Activated naive CD4-positive, alpha-beta T cell treated with anti-CD3 and anti-CD28 coated beads, Interleukin-2, amount 50 U/mL, for 72 hours (primary cell): ENCODE data around the gene PTGIS. TPM values are rescaled to one million over a fixed set of nuclear protein-coding genes. Genes with fewer than 3 reads are reported as not detected.

Source experiments
- ATAC-seq, 2 donors: fragments of 150-1000 bp; cut with Tn5 transposase; 2 replicates each; pipeline ENCODE4 v1.10.0; 2021; ENCODE audit warnings: mild to moderate bottlenecking in 2 of 2, moderate library complexity in 2 of 2
- DNase-seq, 2 donors: peaks; one replicate each; pipeline ENCODE4 v3.0.0; 2021 to 2022; ENCODE audit warnings: low spot score in 2 of 2
- H3K27ac Mint-ChIP-seq, 2 donors: one replicate each; pipeline ENCODE4 v1.8.0; 2022; ENCODE audit warnings: mild to moderate bottlenecking in 2 of 2, mixed read lengths in 2 of 2
- H3K36me3 Mint-ChIP-seq, 2 donors: one replicate each; pipeline ENCODE4 v1.8.0; 2022; ENCODE audit warnings: mixed read lengths in 2 of 2
- H3K9me3 Mint-ChIP-seq, 2 donors: one replicate each; pipeline ENCODE4 v1.8.0; 2022; ENCODE audit warnings: mixed read lengths in 2 of 2
- total RNA-seq, 2 donors: library from RNA; stranded (reverse); gene quantifications; one replicate each; pipeline ENCODE4 v1.2.3, GENCODE V29; 2022

The PTGIS gene
- total RNA-seq, 2 donors from 2014 or later, result 0.60 to 1.0 TPM

GRCh38 chr20:49584418-49585382 lies 16.8 kb upstream of the PTGIS start:
- peaks cover 3 to 5% of the 10 kb centered on the region in 2 donors for H3K9me3 Mint-ChIP-seq
- peaks cover 11 to 13% of the 10 kb centered on the region in 2 donors for H3K36me3 Mint-ChIP-seq
- DNase-seq, result no peak
- no peak for ATAC-seq
- H3K27ac Mint-ChIP-seq, result peak overlapping the region in 1 of 2 donors; percentile 6

DNA sequence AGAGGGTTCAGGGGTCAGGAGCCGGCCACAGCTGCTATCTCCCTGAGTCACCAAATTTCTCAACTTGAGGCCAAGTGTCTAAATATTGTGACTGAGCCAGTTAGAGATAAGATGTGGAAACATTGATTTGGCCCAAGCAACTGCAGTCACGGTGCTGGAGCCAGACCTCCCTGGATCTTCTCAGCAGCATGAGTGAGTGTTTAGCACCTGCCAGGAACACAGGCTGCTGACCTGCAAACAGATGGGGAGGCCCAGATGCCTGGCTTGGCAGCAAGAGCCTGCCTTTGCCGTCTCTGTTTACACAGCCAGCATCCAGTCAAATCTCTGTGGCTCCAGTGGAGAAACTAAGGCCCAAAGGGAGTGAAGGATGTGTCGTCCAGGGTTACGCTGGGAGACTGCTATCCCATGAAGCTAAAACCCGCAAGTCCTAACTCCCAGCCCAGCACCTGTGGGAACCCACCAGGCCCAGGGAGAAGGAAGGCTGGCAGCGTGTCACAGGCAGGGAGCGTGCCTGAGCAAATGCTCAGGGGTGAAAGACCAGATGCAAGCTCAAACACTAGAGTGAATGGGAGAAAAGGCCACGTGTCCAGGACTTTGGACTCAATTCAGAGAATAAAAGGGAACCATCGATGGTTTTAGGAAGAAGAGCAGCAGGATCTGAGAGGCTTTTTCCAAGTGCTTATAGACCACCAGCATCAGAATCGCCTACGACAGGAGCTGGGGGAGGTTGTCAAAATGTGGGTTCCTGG lies 15.9 kb upstream of the PTGIS start:
- Mint-ChIP-seq H3K36me3 (peaks cover 10 to 11% of the 10 kb centered on the region in 2 donors), H3K9me3 (peaks cover 0 to 5% of the 10 kb centered on the region in 2 donors), H3K27ac (peak overlapping the region in 1 of 2 donors; percentile 43)
- DNase-seq (no peak), ATAC-seq (peak in 1 of 2 donors; percentile 47)

DNA sequence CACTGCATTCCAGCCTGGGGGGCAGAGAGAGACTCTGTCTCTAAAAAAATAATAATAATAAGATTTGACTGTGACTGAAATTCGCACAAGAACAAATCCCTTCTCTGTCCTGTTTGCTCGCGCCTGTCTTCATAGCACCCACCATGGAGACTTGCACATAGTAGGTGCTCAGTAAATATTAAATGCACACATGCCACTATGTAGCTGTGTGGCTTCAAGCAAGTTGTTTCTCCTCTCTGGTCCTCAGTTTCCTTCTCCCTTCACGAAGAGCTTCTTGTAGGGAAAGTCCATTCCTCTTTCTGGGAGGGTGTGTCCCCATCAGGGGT lies 15.4 kb upstream of the PTGIS start:
- Mint-ChIP-seq H3K27ac (peak overlapping the region in 1 of 2 donors; percentile 43), H3K36me3 (peaks cover 10 to 11% of the 10 kb centered on the region in 2 donors), H3K9me3 (peaks cover 0 to 5% of the 10 kb centered on the region in 2 donors)
- no peak for DNase-seq
- no peak for ATAC-seq

DNA sequence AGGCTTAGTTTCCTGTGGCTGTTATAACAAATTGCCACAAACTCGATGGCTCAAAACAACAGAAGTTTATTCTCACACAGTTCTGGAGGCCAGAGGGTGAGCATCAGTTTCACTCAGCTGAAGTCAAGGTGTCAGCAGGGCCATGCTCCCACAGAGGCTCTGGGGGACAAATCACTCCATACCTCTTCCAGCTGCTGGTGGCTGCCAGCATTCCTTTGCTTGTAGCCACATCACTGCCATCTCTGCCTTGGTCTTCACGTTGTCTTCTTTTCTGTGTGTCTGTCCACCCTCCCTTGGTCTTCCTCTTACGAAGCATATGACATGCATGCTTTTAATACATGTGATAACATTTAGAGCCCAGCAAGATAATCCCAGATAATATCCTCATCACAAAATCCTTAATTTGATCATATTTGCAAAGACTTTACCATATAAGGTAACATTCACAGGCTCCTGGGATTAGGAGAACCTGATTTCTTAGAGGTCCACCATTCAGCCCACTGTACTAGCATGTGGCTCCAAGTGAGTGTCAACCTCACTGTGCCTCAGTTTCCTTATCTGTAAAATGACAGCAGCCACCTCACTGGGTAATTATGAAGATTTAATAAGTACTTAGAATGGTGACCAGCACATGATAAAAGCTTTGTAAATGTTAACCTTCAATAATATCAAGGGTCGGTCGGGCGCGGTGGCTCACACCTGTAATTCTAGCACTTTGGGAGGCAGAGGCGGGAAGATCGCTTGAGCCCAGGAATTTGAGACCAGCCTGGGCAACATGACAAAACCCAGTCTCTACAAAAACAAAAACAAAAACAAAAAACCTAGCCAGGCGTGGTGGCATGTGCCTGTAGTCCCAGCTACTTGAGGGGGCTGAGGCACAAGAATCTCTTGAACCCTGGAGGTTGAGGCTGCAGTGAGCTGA lies 14.7 kb upstream of the PTGIS start:
- DNase-seq (no peak), ATAC-seq (no peak)
- no peak overlapping the region for H3K27ac Mint-ChIP-seq
- H3K36me3 Mint-ChIP-seq, result peaks cover 10 to 11% of the 10 kb centered on the region in 2 donors
- peaks cover 0 to 5% of the 10 kb centered on the region in 2 donors for H3K9me3 Mint-ChIP-seq

DNA sequence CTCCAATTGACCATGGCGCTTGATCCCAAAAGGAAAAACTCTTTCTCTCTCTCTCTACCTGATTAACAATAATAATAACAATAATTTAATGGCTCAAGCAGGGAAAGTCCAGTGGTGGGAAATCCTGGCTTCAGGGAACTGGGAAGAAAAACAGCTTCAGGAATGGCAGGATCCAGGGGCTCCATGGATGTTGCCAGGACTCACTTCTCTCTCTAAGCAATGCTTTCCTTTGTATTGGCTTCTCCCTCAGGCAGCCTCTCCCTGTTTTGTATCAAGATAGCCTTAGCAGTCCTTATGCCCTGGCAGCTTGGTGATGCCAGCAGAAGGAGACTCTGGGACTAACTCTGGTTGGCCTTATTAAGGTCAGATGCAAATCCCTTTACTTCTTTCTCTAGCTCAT lies 13.5 kb upstream of the PTGIS start:
- H3K36me3 Mint-ChIP-seq, result peaks cover 10 to 16% of the 10 kb centered on the region in 2 donors
- peaks cover 0 to 7% of the 10 kb centered on the region in 2 donors for H3K9me3 Mint-ChIP-seq
- no peak for ATAC-seq
- DNase-seq, result no peak
- H3K27ac Mint-ChIP-seq, result no peak overlapping the region

DNA sequence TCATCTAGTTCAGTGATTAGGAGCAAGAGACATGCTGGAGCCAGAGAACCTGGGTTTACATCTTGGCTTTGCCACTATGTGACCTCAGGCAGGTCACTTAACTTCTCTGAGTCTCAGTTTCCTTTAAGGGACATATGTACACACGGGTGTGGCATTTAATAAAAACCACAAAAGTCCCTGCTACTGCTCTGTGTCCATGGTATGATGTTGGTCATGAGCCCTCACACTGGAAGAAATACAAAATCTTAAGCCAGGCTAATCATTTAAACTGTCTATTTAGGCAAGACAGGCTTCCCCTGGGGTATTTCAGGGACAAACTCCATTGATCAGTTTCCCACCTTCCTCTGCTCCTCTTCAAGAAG lies 12.9 kb upstream of the PTGIS start:
- no peak overlapping the region for H3K27ac Mint-ChIP-seq
- ATAC-seq (peak in 1 of 2 donors; percentile 45), DNase-seq (no peak)
- H3K9me3 Mint-ChIP-seq, result peaks cover 0 to 8% of the 10 kb centered on the region in 2 donors
- H3K36me3 Mint-ChIP-seq, result peaks cover 10 to 18% of the 10 kb centered on the region in 2 donors

DNA sequence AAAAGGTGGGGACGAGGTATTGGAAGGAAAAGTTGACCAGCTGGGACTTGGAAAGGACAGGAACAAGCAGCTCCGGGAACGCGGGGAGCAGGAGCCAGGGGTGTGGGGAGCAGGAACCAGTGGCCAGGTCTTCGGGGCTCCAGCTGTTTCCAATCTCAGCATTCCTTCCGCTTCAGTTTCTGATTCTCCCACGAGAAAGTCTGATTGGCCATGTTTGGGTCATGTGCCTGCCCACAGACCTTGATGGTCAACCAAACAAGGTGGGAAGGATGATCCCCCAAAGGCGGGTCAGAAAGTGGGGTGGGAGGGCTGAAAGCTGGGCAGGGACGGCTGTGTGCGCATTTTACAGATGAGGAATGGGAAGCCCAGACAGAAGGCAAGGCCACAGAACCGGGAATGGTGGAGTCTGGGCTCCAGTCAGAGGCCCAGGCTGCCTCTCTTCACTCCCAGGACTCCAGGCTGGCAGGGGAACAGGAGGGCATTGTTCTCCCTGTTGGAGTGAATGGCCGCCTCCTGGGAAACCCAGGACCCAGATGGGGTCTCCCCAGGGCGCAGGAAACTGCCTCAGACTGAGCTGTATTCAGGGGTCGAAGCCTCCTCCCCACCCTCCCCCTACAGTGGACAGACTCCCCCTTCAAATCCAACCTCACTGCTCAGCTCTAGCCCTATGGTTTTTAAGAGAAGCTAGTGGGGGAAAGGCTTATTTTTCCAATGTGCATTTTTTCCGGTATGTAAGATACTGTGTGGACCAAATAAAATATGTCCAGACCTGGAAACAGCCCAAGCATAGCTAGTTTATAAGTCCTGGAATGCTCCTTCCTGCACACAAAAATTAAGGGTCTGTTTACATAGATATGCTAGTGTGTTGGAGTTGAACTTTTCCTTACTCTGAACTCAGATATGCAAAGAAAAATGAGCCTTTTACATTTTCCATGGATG lies 12.2 kb upstream of the PTGIS start:
- Mint-ChIP-seq H3K36me3 (peaks cover 10 to 18% of the 10 kb centered on the region in 2 donors), H3K9me3 (peaks cover 0 to 8% of the 10 kb centered on the region in 2 donors), H3K27ac (no peak overlapping the region)
- no peak for ATAC-seq
- no peak for DNase-seq

DNA sequence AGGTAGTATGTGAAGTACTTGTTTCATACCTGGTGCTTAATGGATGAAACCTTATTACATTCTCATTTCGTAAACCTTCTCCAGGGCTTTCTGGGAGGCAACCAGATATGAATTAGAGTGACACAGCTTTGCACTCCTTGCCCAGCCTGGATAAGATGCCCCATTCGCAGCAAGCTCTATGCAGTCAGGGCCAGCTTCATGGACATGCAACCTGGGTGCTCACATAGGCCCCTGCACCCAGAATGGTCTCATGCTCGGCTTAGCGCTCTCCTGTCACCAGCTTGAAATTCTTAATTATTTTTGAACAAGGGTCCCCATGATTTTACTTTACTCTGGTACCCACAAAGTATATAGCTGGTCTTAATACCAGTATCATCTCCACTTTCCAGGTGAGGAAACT lies 11.3 kb upstream of the PTGIS start:
- no peak overlapping the region for H3K27ac Mint-ChIP-seq

DNA sequence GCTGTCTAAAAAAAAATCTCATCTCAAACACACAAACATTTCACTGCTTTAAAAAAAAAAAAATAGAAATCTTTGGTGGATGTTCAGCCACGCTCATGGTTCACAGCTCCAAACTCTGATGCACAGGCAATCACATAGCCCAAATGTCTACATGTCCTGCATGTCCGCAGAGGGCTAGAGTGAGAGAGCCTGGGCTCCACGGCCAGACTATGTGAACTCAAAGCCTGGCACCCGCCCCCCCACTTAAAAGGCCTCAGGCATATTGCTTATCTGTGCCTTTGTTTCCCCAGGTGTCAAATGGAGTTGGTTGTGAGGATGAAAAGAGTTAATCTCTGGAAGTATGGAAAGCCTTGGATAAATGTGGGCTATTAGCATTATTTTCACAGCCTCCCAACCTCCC lies 10.5 kb upstream of the PTGIS start:
- Mint-ChIP-seq H3K27ac (no peak overlapping the region), H3K36me3 (peaks cover 9 to 16% of the 10 kb centered on the region in 2 donors), H3K9me3 (peaks cover 0 to 8% of the 10 kb centered on the region in 2 donors)
- DNase-seq (no peak), ATAC-seq (no peak)

More for the DNA sequence above, 11.3 kb upstream of the PTGIS start:
- ATAC-seq, result no peak
- H3K9me3 Mint-ChIP-seq, result peaks cover 0 to 8% of the 10 kb centered on the region in 2 donors
- DNase-seq, result no peak
- peaks cover 10 to 18% of the 10 kb centered on the region in 2 donors for H3K36me3 Mint-ChIP-seq

- no peak for DNase-seq
- Mint-ChIP-seq H3K9me3 (peaks cover 0 to 4% of the 10 kb centered on the region in 2 donors), H3K27ac (no peak overlapping the region), H3K36me3 (peaks cover 0 to 6% of the 10 kb centered on the region in 2 donors)
- ATAC-seq, result no peak
These were observed 7.7 kb upstream of the PTGIS start for GRCh38 chr20:49575551-49576060.

DNA sequence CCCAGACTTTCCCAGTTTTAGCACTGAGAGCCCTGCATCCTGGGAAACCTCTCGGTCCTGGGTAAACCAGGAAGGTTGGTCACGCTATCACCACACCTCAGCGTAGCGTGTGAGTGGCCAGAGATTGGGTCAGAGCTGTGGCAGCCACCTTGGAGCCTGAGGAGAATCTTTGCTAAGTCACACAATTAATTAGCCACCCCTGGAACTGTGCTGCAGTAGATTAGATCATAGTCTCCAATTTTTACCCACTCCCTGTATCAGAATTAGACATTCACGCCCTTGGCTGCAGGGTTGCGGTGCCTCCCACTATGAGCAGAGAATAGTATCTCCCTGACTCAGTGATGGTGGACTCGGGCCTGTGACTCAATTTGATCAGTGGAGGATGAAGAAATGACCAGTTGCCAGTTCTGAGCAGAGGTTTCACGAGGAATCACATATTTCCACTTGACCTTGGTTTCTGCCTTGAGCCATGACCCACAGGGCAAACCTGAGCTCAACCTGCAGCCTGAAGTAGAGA lies 6.0 kb upstream of the PTGIS start:
- H3K9me3 Mint-ChIP-seq, result peaks cover 0 to 4% of the 10 kb centered on the region in 2 donors
- ATAC-seq (no peak), DNase-seq (no peak)
- peaks cover 0 to 6% of the 10 kb centered on the region in 2 donors for H3K36me3 Mint-ChIP-seq
- no peak overlapping the region for H3K27ac Mint-ChIP-seq

DNA sequence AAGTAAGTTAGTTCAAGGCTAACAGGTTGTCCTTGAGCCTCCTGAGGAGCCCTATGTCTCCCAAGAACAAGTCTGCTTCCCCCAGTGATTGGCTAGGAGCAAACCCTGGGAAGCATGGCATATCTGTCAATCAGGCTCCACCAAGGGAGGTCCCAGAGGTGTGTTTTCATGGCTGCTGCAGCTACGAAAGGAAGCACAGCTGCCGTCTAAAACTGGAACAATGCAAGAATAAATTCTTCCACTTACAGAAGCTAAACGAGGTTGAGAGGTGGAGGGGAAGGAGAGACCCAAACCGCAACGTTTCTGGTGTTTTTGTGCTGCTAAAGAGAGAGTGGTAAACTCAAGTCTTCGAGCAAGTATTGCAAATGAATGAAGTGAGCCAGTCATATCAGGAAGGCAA lies 4.9 kb upstream of the PTGIS start:
- Mint-ChIP-seq H3K36me3 (peaks cover 0 to 6% of the 10 kb centered on the region in 2 donors), H3K27ac (no peak overlapping the region), H3K9me3 (peaks cover 0 to 4% of the 10 kb centered on the region in 2 donors)
- no peak for DNase-seq
- no peak for ATAC-seq

GRCh38 chr20:49571553-49571835 lies 3.6 kb upstream of the PTGIS start:
- H3K9me3 Mint-ChIP-seq, result peaks cover 0 to 1% of the 10 kb centered on the region in 2 donors
- ATAC-seq (no peak), DNase-seq (no peak)
- H3K36me3 Mint-ChIP-seq, result peaks cover 0 to 2% of the 10 kb centered on the region in 2 donors
- no peak overlapping the region for H3K27ac Mint-ChIP-seq

DNA sequence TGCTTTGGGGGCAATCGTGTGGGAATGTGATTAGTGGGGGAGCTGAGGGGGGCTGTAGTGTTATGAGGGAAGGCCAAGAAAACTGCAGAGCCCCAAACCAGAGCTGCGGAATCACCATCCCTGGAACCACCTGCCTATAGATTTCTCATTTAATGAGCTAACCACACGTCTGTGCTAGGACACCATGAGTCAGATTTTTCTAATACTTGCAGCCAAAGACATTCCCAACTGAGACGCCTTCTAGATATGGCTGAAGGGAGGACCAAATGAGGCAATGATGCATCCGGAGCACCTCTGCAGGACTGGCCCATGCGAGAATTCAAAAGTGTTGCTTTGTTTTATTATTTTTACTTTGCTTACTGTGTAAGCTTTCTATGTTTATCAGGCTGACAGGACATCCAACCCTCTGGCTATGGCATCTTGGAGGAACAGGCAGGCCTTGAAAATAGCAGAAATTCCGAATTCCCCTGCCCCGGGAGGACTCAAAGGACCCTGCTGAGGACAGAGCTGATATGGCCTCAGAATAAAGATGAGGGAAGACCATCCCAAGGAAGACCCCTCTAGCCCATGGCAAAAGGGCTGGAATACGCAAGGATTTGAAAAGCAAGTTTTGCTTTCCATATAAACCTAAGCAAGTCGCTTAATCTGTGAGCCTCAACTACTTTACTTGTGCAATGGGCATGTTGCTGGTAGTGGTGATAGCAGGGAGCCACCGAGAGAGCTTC lies 3.1 kb upstream of the PTGIS start:
- Mint-ChIP-seq H3K27ac (no peak overlapping the region), H3K36me3 (peaks cover 0 to 5% of the 10 kb centered on the region in 2 donors), H3K9me3 (no peaks in the 10 kb centered on the region)
- DNase-seq (no peak), ATAC-seq (no peak)
